Measurements from ENCODE around the gene ATP6V0E1. TPM values are rescaled to one million over a fixed set of nuclear protein-coding genes. Genes with fewer than 3 reads are reported as not detected.

Gene ATP6V0E1
- total RNA-seq, 3 donors from 2014 or later, result 173 to 219 (median 185) TPM

DNA sequence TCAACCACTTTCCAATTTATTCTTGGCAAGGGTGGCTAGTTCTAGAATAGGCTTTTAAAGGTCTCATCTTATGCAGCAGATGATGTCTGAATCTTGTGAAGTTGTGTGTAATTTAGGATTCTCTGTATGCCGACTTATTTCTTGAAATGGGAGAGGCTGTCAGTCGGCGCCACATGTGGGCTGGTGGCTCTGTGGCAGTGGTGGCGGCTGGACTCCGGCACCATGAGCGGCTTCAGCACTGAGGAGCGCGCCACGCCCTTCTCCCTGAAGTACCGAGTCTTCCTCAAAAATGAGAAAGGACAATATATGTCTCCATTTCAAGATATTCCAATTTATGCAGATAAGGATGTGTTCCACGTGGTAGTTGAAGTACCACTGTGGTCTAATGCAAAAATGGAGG lies 8.3 kb upstream of the ATP6V0E1 start:
- no peak for DNase-seq (ENCODE audit: low spot score in 2 of 2)
- Histone ChIP-seq H3K4me3 (no peak overlapping the region), H3K27me3 (no peaks in the 10 kb centered on the region), H3K36me3 (no peaks in the 10 kb centered on the region), H3K9me3 (no peaks in the 10 kb centered on the region), H3K4me1 (no peaks in the 10 kb centered on the region), H3K27ac (no peak overlapping the region)
- intact Hi-C loops (cut with DNase I; ENCODE audit: low total_unique reads), result no loop called here
- TF ChIP-seq POLR2AphosphoS5 (IDR thresholded peaks at IDR 0.05) (no peak), POLR2A (IDR thresholded peaks at IDR 0.05) (no peak), CTCF (IDR thresholded peaks at IDR 0.05) (no peak)

- H3K4me3 ChIP-seq, result no peak overlapping the region
- no peaks in the 10 kb centered on the region for H3K27me3 ChIP-seq
- TF ChIP-seq POLR2A (IDR thresholded peaks at IDR 0.05), result no peak
- no peak for TF ChIP-seq CTCF (IDR thresholded peaks at IDR 0.05)
- no peak for TF ChIP-seq POLR2AphosphoS5 (IDR thresholded peaks at IDR 0.05)
- no peak for DNase-seq (ENCODE audit: low spot score in 2 of 2)
- intact Hi-C loops (cut with DNase I; ENCODE audit: low total_unique reads), result loop anchor here (10.0 kb wide), 1 partner anchor 75 kb away; the partner anchor contains the start of gene CREBRF
- no peaks in the 10 kb centered on the region for H3K36me3 ChIP-seq
- no peak overlapping the region for H3K27ac ChIP-seq
- no peaks in the 10 kb centered on the region for H3K9me3 ChIP-seq
- peaks cover 0 to 6% of the 10 kb centered on the region in 2 donors for H3K4me1 ChIP-seq
Measured at GRCh38 chr5:172979778-172980177, 3.8 kb upstream of the ATP6V0E1 start.

GRCh38 chr5:172981931-172982330 lies 1.6 kb upstream of the ATP6V0E1 start:
- H3K27me3 ChIP-seq, result no peaks in the 10 kb centered on the region
- TF ChIP-seq POLR2AphosphoS5 (IDR thresholded peaks at IDR 0.05) (no peak), POLR2A (IDR thresholded peaks at IDR 0.05) (no peak)
- H3K4me3 ChIP-seq, result no peak overlapping the region
- H3K36me3 ChIP-seq, result no peaks in the 10 kb centered on the region
- H3K4me1 ChIP-seq, result peaks cover 3 to 6% of the 10 kb centered on the region in 2 donors
- intact Hi-C loops (cut with DNase I; ENCODE audit: low total_unique reads), result loop anchor here (10.0 kb wide), 1 partner anchor 73 kb away; the partner anchor contains the start of gene CREBRF
- no peak overlapping the region for H3K27ac ChIP-seq
- no peak for DNase-seq (ENCODE audit: low spot score in 2 of 2)
- no peaks in the 10 kb centered on the region for H3K9me3 ChIP-seq

- H3K4me1 ChIP-seq, result peaks cover 3 to 6% of the 10 kb centered on the region in 2 donors
- intact Hi-C loops (cut with DNase I; ENCODE audit: low total_unique reads), result loop anchor here (10.0 kb wide), 1 partner anchor 70 kb away; the partner anchor contains the start of gene CREBRF
- peak; percentile 67 to 76 for DNase-seq (ENCODE audit: low spot score in 2 of 2)
Measured at GRCh38 chr5:172984244-172984953, 828 bp downstream of the ATP6V0E1 start.

GRCh38 chr5:172985596-172985995 lies 2.0 kb downstream of the ATP6V0E1 start:
- no peaks in the 10 kb centered on the region for H3K9me3 ChIP-seq
- peaks cover 3 to 6% of the 10 kb centered on the region in 2 donors for H3K4me1 ChIP-seq
- H3K36me3 ChIP-seq, result no peaks in the 10 kb centered on the region
- intact Hi-C loops (cut with DNase I; ENCODE audit: low total_unique reads), result loop anchor here (10.0 kb wide), 1 partner anchor 69 kb away; the partner anchor contains the start of gene CREBRF
- TF ChIP-seq POLR2A (IDR thresholded peaks at IDR 0.05) (no peak), CTCF (IDR thresholded peaks at IDR 0.05) (no peak), POLR2AphosphoS5 (IDR thresholded peaks at IDR 0.05) (no peak)
- DNase-seq (ENCODE audit: low spot score in 2 of 2), result no peak
- no peaks in the 10 kb centered on the region for H3K27me3 ChIP-seq
- peak overlapping the region in 2 of 3 donors; percentile 32 to 92 for H3K4me3 ChIP-seq
- peak overlapping the region; percentile 10 to 24 for H3K27ac ChIP-seq

More at GRCh38 chr5:172984244-172984953, 828 bp downstream of the ATP6V0E1 start:
- Histone ChIP-seq H3K27me3 (no peaks in the 10 kb centered on the region), H3K4me3 (peak overlapping the region; percentile 92 to 97 (median 96)), H3K36me3 (no peaks in the 10 kb centered on the region), H3K9me3 (no peaks in the 10 kb centered on the region), H3K27ac (peak overlapping the region; percentile 98 to 99)
- no peak for TF ChIP-seq POLR2A (IDR thresholded peaks at IDR 0.05)
- peak; percentile 34 to 79 (median 52) for TF ChIP-seq POLR2AphosphoS5 (IDR thresholded peaks at IDR 0.05)
- TF ChIP-seq CTCF (IDR thresholded peaks at IDR 0.05), result peak; percentile 16 to 37 (median 37)

All from breast epithelium (tissue), 4 donors.